Kidney capillary endothelial cell (primary cell): ENCODE data around the gene PCNA.
"Not testable (repeated sequence)": the region's sequence is repeated elsewhere in the genome, so short reads cannot be mapped to it uniquely, and the experiment has no call there.

Source experiments
- DNase-seq: peaks from one replicate; pipeline ENCODE4 v3.0.0-alpha.2; 2018; ENCODE audit warnings: low spot score

The PCNA gene

DNA sequence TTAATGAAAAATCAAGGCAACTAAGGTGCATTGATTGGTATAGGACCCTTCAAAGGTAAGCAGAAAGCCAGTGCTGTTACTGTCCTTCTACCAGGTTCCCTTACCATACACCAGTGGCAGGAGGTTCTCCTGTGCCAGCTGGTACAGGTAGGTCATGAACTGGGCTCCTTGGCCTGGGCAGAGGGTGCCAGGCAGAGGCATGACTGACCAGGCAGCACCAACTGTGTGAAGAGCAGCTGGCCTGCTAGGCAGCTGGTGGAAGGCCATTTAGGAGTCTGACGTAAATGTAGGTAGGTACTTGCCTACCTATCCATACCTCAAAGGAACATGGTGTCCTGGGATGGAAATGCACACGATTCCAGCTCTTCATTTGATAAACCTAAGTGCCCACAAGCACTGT is 23.3 kb downstream of the PCNA start:
- DNase-seq: no peak

GRCh38 chr20:5095931-5096330 is 23.8 kb downstream of the PCNA start:
- no peak for DNase-seq

GRCh38 chr20:5095454-5095853 is 24.3 kb downstream of the PCNA start:
- no peak for DNase-seq

DNA sequence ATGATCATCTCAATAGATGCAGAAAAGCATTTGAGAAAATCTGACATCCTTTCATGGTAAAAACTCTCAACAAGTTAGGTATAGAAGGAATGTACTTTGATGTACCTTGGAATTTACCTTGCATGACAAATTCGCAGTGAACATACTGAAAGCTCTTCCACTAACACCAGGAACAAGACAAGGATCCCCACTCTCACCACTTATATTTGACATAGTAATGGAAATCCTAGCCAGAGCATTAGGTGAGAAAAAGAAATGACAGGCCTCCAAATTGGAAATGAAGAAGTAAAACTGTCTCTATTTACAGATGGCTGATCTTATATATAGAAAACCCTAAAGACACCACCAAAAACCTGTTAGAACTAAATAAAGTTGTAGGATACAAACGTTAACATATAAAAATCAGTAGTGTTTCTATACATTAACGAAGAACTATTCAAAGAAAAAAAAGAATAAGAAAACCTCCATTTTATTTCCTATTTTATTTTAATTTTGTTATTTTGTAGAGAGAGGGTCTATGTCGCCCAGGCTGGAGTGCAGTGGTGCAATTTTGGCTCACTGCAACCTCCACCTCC is 26.9 kb downstream of the PCNA start:
- no peak for DNase-seq

DNA sequence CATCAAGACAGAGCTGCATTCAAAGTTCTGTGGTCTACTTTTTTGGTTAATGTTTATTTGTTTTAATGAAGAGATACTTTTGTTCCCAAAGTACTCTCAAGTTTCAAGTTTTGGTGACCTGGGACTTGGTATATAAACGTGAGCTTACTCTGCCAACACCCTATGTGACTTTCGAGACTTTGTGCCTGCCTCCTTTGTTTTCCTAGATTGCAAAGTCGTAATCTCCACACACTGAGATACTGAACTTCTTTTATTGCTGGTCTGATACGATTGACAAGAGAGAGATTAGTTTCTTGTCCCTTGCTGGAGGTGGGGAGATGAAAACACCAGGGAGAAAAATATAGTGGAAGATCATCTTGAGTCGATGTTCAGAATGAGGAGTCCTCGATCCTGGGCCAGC is 27.9 kb downstream of the PCNA start:
- DNase-seq: no peak

- peak; percentile 85 for DNase-seq
These were observed 29.6 kb downstream of the PCNA start for GRCh38 chr20:5090191-5090590.

GRCh38 chr20:5088688-5089087 is 31.1 kb downstream of the PCNA start:
- no peak for DNase-seq

- DNase-seq: no peak
These were observed 34.4 kb downstream of the PCNA start for GRCh38 chr20:5085380-5085779.

- DNase-seq: no peak
These were observed 39.3 kb downstream of the PCNA start for GRCh38 chr20:5080384-5080877.

DNA sequence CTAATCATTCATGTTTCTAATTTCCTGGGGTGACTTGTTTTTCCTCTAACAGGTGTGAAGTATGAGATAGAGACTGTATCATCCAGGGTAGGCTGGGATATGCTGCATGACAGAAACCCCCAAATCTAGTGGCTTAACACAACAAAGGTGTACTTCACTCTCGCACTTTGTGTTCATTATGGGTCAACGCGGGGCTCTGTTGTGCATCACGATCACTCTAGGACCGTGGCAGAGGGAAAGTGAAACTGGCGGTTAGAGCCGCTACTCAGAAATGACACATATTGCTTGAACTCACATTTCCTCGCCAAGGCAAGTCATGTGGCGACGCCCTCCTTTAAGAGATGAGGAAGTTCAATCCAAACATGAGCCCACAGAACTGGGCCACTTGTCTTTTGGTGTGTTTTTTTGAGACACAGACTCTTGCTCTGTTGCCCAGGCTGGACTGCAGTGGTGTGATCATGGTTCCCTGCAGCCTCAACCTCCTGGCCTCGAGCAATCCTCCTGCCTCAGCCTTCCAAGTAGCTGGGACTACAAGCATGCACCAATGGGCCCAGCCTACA is 41.3 kb downstream of the PCNA start:
- DNase-seq: no peak

- DNase-seq: no peak
These were observed 41.9 kb downstream of the PCNA start for GRCh38 chr20:5077761-5078387.

DNA sequence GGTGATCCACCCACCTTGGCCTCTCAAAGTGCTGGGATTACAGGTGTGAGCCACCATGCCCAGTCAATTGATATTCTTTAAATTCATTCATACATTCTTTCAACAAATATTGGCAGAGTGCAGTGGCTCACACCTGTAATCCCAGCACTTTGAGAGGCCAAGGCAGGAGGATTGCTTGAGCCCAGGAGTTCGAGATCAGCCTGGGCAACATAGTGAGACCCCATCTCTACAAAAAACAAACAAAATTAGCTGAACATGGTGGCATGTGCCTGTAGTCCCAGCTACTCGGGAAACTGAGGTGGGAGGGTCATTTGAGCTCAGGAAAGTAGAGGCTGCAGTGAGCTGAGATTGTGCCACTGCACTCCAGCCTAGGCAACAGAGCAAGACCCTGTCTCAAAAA is 42.8 kb downstream of the PCNA start:
- not testable (repeated sequence) for DNase-seq

GRCh38 chr20:5074232-5074674 is 45.5 kb downstream of the PCNA start:
- DNase-seq: no peak

- DNase-seq: no peak
These were observed 46.0 kb downstream of the PCNA start for GRCh38 chr20:5073660-5074231.

DNA sequence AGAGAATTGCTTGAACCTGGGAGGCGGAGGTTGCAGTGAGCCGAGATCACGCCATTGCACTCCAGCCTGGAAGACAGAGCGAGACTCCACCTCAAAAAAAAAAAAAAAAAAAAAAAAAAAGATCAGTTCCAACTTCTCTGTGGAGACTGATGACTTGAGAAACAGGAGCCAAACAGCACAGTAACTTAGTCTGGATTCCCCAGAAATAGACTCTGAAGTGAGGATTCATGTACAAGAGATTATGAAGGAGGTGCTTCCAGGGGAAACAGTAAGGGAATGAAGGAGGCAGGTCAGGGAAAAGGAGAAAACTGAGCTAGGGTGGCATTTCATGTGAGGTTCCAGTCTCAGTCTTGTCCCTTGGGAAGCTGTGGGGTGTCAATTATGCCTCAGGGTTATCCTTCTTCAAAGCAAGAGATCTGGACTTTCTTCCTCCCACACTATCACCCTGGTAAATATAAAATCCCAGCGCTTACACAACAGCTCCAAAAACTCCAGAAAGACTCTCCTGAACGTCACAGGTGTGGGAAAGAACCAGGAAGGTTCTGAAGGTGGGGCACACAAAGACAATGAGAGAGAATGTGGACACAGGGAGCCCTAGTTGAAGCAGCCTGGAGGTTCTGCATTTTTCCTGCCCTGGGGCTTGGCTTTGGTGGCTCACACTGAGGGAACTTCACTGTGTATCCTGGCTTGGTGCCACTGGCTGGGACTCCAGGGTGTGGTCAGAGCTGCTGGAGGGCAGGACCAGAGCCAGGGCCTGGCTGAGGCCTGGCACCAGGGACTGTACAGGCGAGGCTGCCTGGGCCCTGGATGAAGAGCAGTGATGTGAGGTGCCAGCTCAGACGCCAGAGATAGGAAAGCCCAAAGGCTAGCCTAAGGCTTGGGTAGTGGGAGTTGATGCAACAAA is 46.8 kb downstream of the PCNA start:
- no peak for DNase-seq

GRCh38 chr20:5071942-5072341 is 47.8 kb downstream of the PCNA start:
- not testable (repeated sequence) for DNase-seq

GRCh38 chr20:5070570-5070969 is 49.2 kb downstream of the PCNA start:
- DNase-seq: no peak

DNA sequence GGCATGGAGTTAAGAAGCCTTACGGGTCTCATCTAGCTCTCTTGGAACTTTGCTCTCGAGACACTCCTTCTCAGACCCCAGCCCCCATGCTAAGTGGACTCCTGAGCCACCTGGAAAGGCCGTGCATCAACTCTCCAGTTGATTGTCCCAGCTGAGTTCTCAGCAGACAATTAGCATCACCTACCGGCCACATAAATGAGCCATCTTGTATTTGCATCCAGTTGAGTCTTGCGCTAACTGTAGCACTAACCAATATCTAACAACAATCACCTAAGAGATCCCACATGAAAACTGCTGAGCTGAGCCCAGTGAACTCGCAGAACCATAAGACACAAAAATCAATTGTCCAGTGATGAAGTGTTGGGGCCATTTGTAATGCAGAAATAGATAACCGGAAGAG is 49.7 kb downstream of the PCNA start:
- DNase-seq: no peak

DNA sequence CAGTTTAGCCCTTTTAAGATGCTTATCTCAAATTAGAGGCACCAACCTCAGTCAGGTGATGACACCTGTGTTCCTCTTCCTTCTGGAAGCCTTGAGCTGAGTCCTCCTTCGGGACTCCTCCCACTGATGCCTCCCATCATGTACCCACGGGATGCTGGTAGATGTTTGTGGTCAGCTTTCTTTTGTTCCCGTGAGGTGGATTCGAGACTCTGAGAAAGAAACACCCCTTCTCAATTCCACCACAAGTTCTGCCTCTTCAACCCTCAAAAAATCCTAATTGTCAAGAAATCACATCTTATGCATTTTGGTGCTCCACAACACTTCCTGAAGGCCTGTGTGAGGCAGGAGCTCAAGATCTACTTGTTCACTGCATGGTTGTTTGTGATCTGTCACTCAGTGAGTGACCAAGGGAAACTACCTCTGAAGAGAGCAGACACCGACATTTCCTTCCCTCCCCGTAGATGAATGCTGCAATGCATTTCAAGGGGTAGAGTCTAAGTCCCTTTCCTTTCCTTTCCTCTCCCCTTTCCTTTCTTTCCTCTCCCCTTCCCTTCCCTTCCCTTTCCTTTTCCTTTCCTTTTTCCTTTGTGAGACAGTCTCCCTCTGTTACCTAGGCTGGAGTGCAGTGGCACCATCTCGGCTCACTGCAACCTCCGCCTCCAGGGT is 50.5 kb downstream of the PCNA start:
- no peak for DNase-seq

DNA sequence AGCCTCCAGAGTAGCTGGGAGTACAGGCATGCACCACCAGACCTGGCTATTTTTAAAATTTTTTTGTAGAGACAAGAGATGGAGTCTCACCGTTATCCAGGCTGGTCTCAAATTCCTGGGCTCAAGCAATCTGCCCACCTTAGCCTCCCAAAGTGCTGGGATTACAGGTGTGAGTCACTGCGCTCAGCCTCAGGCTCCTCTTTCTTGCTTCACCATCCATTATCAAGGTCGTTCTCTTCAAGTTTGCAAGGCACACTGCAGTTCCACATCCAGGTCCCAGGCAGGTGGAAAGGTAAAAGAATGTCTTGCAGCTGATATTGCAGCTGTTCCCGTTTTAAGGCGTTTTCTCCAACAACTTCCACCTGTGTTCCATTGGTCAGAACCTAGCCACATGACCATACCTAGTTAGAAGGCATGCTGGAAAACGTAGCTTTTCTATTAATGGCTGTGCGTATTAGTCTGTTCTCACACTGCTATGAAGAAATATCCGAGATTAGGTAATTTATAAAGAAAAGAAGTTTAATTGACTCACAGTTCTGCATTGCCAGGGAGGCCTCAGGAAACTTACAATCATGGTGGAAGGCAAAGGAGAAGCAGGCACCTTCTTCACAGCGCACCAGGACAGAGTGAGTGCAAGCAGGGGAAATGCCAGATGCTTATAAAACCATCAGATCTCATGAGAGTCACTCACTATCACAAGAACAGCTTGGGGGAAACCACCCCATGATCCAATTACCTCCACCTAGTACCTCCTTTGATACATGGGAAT is 51.7 kb downstream of the PCNA start:
- DNase-seq: no peak

DNA sequence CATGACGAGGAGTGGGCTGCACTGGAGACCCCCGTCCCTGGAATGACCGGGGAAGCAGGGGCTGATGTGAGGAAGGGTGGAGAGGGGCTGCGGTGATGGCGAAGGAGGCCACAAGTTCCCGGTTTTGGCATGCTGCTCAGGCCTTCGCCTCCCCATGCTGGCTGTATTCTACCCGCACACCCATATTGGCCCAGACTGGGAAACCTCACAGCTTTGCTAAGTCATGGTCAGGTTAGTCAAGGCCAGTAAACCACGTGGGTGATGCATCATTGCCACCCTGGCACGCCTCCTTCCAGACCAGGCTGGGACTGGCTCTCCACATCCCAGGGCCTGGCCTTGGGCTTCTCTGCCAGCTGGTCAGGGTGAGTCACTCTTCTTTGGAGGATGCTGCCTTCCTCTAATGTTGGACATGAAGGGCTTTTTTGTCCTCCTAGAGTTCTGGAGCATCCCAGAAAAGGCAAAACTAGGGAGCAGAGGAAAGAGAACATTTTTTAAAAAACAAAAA is 53.8 kb downstream of the PCNA start:
- peak; percentile 90 for DNase-seq
